Measurements from ENCODE around the gene KIF5C.

DNA sequence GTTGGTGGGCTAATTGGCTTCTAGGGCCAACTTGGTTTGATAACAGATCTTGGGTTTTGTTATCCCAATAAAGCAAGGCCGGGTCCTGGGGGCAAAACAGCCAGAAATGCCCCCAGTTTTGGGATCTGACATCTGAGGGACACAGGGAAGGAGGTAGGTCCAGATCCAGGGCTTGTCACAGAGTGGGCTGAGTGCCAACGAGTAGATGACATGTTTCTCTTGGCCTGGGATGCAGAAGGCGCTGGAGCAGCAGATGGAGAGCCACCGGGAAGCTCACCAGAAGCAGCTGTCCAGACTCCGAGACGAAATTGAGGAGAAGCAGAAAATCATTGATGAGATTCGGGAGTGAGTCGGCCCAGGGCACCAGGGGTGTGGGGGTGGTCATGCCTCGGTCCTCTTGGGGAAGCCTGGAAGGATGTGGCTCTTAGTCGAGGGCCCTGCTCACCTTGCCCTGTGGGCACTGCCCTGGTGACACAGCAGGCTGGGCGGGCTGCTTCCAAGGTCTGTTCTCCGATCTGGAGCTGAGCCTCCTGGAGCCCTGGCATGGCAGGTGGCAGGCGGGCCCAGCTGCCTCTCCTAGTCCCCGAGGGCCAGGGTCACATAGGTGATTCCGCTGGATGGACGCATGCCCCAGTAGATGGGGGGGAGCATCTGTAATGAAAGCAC is 123.3 kb downstream of the KIF5C start:
- TF ChIP-seq, protein P1, sequence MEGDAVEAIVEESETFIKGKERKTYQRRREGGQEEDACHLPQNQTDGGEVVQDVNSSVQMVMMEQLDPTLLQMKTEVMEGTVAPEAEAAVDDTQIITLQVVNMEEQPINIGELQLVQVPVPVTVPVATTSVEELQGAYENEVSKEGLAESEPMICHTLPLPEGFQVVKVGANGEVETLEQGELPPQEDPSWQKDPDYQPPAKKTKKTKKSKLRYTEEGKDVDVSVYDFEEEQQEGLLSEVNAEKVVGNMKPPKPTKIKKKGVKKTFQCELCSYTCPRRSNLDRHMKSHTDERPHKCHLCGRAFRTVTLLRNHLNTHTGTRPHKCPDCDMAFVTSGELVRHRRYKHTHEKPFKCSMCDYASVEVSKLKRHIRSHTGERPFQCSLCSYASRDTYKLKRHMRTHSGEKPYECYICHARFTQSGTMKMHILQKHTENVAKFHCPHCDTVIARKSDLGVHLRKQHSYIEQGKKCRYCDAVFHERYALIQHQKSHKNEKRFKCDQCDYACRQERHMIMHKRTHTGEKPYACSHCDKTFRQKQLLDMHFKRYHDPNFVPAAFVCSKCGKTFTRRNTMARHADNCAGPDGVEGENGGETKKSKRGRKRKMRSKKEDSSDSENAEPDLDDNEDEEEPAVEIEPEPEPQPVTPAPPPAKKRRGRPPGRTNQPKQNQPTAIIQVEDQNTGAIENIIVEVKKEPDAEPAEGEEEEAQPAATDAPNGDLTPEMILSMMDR (tag by site-specific recombination; IDR thresholded peaks at IDR 0.05) = no peak
- TF ChIP-seq ZNF514 (tag by site-specific recombination; IDR thresholded peaks at IDR 0.05) = no peak
